Activated CD4-positive, CD25-positive, alpha-beta regulatory T cell treated with anti-CD3 and anti-CD28 coated beads, Interleukin-2, amount 50 U/mL, for 72 hours (primary cell): ENCODE data around the gene BBOF1.
"Not testable (repeated sequence)": the region's sequence is repeated elsewhere in the genome, so short reads cannot be mapped to it uniquely, and the experiment has no call there.

Source experiments
- DNase-seq: peaks from one replicate; pipeline ENCODE4 v3.0.0; 2021

The BBOF1 gene

GRCh38 chr14:74105381-74105780 is 86.2 kb downstream of the BBOF1 start:
- DNase-seq = no peak

GRCh38 chr14:74109369-74109768 is 90.2 kb downstream of the BBOF1 start:
- DNase-seq = no peak

GRCh38 chr14:74111395-74112216 is 92.5 kb downstream of the BBOF1 start:
- not testable (repeated sequence) for DNase-seq
